Measurements from ENCODE around the gene ZNF746. TPM values are rescaled to one million over a fixed set of nuclear protein-coding genes. Genes with fewer than 3 reads are reported as not detected.

ZNF746 gene
- total and polyA plus RNA-seq, 2 of the 13 experiments (the other 11 are each of a cell fraction or from before 2014, with no cell fraction given) = 3.8 to 8.1 TPM

DNA sequence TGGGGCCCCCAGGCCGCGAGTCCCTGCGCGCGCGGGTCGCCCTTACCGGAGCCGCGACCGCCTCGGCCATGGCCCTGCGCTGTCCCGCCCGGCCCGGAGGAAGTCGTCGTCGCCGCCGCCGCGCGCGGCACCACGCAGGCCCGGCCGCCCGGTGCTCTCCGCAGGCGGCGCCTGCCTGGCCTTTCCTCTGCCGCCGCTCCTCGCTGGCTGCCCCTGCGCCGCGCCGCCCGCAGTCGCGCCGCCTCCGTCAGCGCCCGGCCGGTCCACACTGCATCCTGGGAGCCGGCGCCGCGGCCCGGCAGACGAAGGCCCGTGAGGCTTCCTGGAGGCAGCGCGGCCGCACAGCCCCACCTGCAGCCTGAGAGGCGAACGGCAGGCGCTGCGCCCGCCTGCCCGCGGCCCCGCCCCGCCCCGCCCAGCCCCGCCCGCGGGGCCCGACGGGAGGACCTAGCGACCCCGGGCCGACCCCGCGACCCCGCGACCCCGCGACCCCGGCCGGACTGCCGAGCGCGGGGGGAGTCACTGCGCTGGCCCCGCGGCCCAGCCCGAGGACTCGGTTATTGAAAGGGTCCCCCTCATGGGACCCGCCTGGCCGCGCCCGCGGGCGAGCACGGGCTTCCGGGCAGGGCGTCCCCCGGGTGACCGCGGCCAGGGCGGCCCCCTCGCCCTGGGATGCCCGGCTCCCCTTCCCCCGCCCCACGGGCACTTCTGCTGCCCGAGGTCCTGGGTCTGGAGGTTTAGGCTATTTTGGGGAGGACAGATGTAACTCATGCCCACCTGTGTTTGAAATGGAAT, at the start of gene ZNF746 (continued):
- TF ChIP-seq, protein P1, sequence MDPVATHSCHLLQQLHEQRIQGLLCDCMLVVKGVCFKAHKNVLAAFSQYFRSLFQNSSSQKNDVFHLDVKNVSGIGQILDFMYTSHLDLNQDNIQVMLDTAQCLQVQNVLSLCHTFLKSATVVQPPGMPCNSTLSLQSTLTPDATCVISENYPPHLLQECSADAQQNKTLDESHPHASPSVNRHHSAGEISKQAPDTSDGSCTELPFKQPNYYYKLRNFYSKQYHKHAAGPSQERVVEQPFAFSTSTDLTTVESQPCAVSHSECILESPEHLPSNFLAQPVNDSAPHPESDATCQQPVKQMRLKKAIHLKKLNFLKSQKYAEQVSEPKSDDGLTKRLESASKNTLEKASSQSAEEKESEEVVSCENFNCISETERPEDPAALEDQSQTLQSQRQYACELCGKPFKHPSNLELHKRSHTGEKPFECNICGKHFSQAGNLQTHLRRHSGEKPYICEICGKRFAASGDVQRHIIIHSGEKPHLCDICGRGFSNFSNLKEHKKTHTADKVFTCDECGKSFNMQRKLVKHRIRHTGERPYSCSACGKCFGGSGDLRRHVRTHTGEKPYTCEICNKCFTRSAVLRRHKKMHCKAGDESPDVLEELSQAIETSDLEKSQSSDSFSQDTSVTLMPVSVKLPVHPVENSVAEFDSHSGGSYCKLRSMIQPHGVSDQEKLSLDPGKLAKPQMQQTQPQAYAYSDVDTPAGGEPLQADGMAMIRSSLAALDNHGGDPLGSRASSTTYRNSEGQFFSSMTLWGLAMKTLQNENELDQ (CRISPR knock-in tag; IDR thresholded peaks at IDR 0.05; ENCODE audit: borderline replicate concordance) = no peak
- TF ChIP-seq THAP7 (CRISPR knock-in tag; IDR thresholded peaks at IDR 0.05) (no peak), SKI (IDR thresholded peaks at IDR 0.05; ENCODE audit: partially characterized antibody) (peak; percentile 67), TMF1 (CRISPR knock-in tag; IDR thresholded peaks at IDR 0.05; ENCODE audit: low read depth) (peak; percentile 50; the same call in 1 of the 2 replicates), POLR2AphosphoS2 (IDR thresholded peaks at IDR 0.05; ENCODE audit: low read depth, low read length) (no peak), ARID2 (CRISPR knock-in tag; IDR thresholded peaks at IDR 0.05; ENCODE audit: borderline replicate concordance) (no peak), YY1 (IDR thresholded peaks at IDR 0.05; ENCODE audit: insufficient read depth, insufficient replicate concordance, low read depth, low read length) (peak; percentile 45), MTERF4 (CRISPR knock-in tag; IDR thresholded peaks at IDR 0.05) (no peak), TBL1XR1 (IDR thresholded peaks at IDR 0.05; ENCODE audit: borderline replicate concordance, low read length, partially characterized antibody) (no peak), TFDP1 (CRISPR knock-in tag; IDR thresholded peaks at IDR 0.05; ENCODE audit: borderline replicate concordance) (peak; percentile 44; the same call in 1 of the 2 replicates)
- TF ChIP-seq, protein P2, sequence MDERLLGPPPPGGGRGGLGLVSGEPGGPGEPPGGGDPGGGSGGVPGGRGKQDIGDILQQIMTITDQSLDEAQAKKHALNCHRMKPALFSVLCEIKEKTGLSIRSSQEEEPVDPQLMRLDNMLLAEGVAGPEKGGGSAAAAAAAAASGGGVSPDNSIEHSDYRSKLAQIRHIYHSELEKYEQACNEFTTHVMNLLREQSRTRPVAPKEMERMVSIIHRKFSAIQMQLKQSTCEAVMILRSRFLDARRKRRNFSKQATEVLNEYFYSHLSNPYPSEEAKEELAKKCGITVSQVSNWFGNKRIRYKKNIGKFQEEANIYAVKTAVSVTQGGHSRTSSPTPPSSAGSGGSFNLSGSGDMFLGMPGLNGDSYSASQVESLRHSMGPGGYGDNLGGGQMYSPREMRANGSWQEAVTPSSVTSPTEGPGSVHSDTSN (CRISPR knock-in tag; IDR thresholded peaks at IDR 0.05) = no peak
- TF ChIP-seq, protein P3, sequence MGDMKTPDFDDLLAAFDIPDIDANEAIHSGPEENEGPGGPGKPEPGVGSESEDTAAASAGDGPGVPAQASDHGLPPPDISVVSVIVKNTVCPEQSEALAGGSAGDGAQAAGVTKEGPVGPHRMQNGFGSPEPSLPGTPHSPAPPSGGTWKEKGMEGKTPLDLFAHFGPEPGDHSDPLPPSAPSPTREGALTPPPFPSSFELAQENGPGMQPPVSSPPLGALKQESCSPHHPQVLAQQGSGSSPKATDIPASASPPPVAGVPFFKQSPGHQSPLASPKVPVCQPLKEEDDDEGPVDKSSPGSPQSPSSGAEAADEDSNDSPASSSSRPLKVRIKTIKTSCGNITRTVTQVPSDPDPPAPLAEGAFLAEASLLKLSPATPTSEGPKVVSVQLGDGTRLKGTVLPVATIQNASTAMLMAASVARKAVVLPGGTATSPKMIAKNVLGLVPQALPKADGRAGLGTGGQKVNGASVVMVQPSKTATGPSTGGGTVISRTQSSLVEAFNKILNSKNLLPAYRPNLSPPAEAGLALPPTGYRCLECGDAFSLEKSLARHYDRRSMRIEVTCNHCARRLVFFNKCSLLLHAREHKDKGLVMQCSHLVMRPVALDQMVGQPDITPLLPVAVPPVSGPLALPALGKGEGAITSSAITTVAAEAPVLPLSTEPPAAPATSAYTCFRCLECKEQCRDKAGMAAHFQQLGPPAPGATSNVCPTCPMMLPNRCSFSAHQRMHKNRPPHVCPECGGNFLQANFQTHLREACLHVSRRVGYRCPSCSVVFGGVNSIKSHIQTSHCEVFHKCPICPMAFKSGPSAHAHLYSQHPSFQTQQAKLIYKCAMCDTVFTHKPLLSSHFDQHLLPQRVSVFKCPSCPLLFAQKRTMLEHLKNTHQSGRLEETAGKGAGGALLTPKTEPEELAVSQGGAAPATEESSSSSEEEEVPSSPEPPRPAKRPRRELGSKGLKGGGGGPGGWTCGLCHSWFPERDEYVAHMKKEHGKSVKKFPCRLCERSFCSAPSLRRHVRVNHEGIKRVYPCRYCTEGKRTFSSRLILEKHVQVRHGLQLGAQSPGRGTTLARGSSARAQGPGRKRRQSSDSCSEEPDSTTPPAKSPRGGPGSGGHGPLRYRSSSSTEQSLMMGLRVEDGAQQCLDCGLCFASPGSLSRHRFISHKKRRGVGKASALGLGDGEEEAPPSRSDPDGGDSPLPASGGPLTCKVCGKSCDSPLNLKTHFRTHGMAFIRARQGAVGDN (CRISPR knock-in tag; IDR thresholded peaks at IDR 0.05) = peak; percentile 59
- TF ChIP-seq, protein P4, sequence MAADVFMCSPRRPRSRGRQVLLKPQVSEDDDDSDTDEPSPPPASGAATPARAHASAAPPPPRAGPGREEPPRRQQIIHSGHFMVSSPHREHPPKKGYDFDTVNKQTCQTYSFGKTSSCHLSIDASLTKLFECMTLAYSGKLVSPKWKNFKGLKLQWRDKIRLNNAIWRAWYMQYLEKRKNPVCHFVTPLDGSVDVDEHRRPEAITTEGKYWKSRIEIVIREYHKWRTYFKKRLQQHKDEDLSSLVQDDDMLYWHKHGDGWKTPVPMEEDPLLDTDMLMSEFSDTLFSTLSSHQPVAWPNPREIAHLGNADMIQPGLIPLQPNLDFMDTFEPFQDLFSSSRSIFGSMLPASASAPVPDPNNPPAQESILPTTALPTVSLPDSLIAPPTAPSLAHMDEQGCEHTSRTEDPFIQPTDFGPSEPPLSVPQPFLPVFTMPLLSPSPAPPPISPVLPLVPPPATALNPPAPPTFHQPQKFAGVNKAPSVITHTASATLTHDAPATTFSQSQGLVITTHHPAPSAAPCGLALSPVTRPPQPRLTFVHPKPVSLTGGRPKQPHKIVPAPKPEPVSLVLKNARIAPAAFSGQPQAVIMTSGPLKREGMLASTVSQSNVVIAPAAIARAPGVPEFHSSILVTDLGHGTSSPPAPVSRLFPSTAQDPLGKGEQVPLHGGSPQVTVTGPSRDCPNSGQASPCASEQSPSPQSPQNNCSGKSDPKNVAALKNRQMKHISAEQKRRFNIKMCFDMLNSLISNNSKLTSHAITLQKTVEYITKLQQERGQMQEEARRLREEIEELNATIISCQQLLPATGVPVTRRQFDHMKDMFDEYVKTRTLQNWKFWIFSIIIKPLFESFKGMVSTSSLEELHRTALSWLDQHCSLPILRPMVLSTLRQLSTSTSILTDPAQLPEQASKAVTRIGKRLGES (CRISPR knock-in tag; IDR thresholded peaks at IDR 0.05; ENCODE audit: borderline replicate concordance) = no peak
